CD14-positive monocyte (primary cell): ENCODE data around the gene SOX9. TPM values are rescaled to one million over a fixed set of nuclear protein-coding genes. Genes with fewer than 3 reads are reported as not detected.
"Not testable (repeated sequence)": the region's sequence is repeated elsewhere in the genome, so short reads cannot be mapped to it uniquely, and the experiment has no call there.

Source experiments
- DNase-seq, 3 donors: peaks; one replicate each; pipeline ENCODE4 v3.0.0-alpha.2; 2011 to 2022
- H2AFZ ChIP-seq: 2 replicates; pipeline ENCODE4 v1.6.0; 2012; ENCODE audit warnings: mild to moderate bottlenecking, low read depth, low read length, inconsistent platforms; ENCODE audit not compliant: insufficient read depth, poor library complexity, severe bottlenecking
- H3K27ac ChIP-seq, 2 donors: 1 replicate in 1 of 2; 2 replicates in 1 of 2; pipeline ENCODE4 v1.5.1; 2012 to 2013; ENCODE audit warnings: low read length in 2 of 2, control low read depth in 1 of 2, inconsistent platforms in 1 of 2, low read depth in 1 of 2, mild to moderate bottlenecking in 1 of 2
- H3K27me3 ChIP-seq, 2 donors: one replicate each; pipeline versions ENCODE4 v1.6.0 to v1.6.1; 2011 to 2013; ENCODE audit warnings: low read length in 2 of 2; ENCODE audit not compliant: control insufficient read depth in 2 of 2, insufficient read depth in 2 of 2
- H3K36me3 ChIP-seq, 2 donors: replicated peaks in 1 of 2; 1 replicate in 1 of 2; 2 replicates in 1 of 2; pipeline versions ENCODE4 v1.5.1 to v1.6.1; 2012 to 2013; ENCODE audit warnings: low read length in 2 of 2, control low read depth in 1 of 2, inconsistent platforms in 1 of 2, mild to moderate bottlenecking in 1 of 2; ENCODE audit not compliant: insufficient read depth in 2 of 2, control insufficient read depth in 1 of 2
- H3K4me1 ChIP-seq, 2 donors: 1 replicate in 1 of 2; 2 replicates in 1 of 2; pipeline versions ENCODE4 v1.5.1 to v1.6.1; 2012 to 2013; ENCODE audit warnings: low read length in 2 of 2, control low read depth in 1 of 2, inconsistent platforms in 1 of 2, mild to moderate bottlenecking in 1 of 2, moderate library complexity in 1 of 2; ENCODE audit not compliant: insufficient read depth in 2 of 2, control insufficient read depth in 1 of 2
- H3K4me2 ChIP-seq: replicated peaks from 2 replicates; pipeline ENCODE3; 2012; ENCODE audit warnings: low read length, moderate library complexity, mild to moderate bottlenecking; ENCODE audit not compliant: poor library complexity, severe bottlenecking; ENCODE audit errors: extremely low read depth
- H3K4me3 ChIP-seq, 3 experiments: fragments of 200-600 bp in 1 of 3; sonication (generic) in 1 of 3; replicated peaks in 1 of 3; 1 replicate in 2 of 3; 2 replicates in 1 of 3; pipeline ENCODE4 v1.5.1; 2011 to 2013; ENCODE audit warnings: low read length in 3 of 3, mild to moderate bottlenecking in 3 of 3, control low read depth in 2 of 3, low read depth in 2 of 3, inconsistent platforms in 1 of 3, moderate library complexity in 1 of 3
- H3K79me2 ChIP-seq: 2 replicates; pipeline ENCODE4 v1.6.0; 2012; ENCODE audit warnings: mild to moderate bottlenecking, control low read depth, inconsistent platforms, low read length, moderate library complexity; ENCODE audit not compliant: insufficient read depth
- H3K9ac ChIP-seq: 2 replicates; pipeline ENCODE4 v1.6.0; 2017; ENCODE audit warnings: low read length, mild to moderate bottlenecking; ENCODE audit not compliant: insufficient read depth, poor library complexity, severe bottlenecking
- H3K9me3 ChIP-seq, 2 donors: replicated peaks in 1 of 2; 1 replicate in 1 of 2; 2 replicates in 1 of 2; pipeline versions ENCODE4 v1.5.1 to v1.6.1; 2012 to 2013; ENCODE audit warnings: low read length in 2 of 2, control low read depth in 1 of 2; ENCODE audit not compliant: control insufficient read depth in 1 of 2, insufficient read depth in 1 of 2
- H4K20me1 ChIP-seq: 2 replicates; pipeline ENCODE4 v1.6.0; 2012; ENCODE audit warnings: mild to moderate bottlenecking, low read length, control low read depth, moderate library complexity; ENCODE audit not compliant: insufficient read depth
- H3K27ac Mint-ChIP-seq, 7 donors: one replicate each; pipeline ENCODE4 v1.8.0; 2020; ENCODE audit warnings: mild to moderate bottlenecking in 7 of 7, mixed read lengths in 7 of 7, moderate library complexity in 6 of 7, inconsistent platforms in 2 of 7
- H3K27me3 Mint-ChIP-seq, 3 donors: one replicate each; pipeline ENCODE4 v1.8.0; 2021 to 2022; ENCODE audit warnings: low read depth in 3 of 3, mild to moderate bottlenecking in 3 of 3, mixed read lengths in 3 of 3, moderate library complexity in 3 of 3, inconsistent platforms in 1 of 3
- H3K36me3 Mint-ChIP-seq, 2 donors: one replicate each; pipeline ENCODE4 v1.8.0; 2020; ENCODE audit warnings: mixed read lengths in 2 of 2, inconsistent platforms in 1 of 2, mild to moderate bottlenecking in 1 of 2
- H3K4me1 Mint-ChIP-seq: one replicate; pipeline ENCODE4 v1.8.0; 2020; ENCODE audit warnings: mild to moderate bottlenecking, mixed read lengths
- H3K4me3 Mint-ChIP-seq, 2 donors: one replicate each; pipeline ENCODE4 v1.8.0; 2020; ENCODE audit warnings: mild to moderate bottlenecking in 2 of 2, mixed read lengths in 2 of 2, moderate library complexity in 1 of 2
- H3K9me3 Mint-ChIP-seq, 7 donors: one replicate each; pipeline ENCODE4 v1.8.0; 2020 to 2022; ENCODE audit warnings: mixed read lengths in 7 of 7, mild to moderate bottlenecking in 6 of 7, moderate library complexity in 6 of 7, inconsistent platforms in 2 of 7
- WGBS: methylation state at CpG from one replicate; pipeline ENCODE4 v1.1.5; 2013; ENCODE audit warnings: missing lambda C conversion rate; ENCODE audit not compliant: insufficient coverage; 5-methylcytosine and 5-hydroxymethylcytosine counted together
- intact Hi-C, 2 donors: fragments of 100-400 bp; cut with micrococcal nuclease; formaldehyde crosslinking; loops; one replicate each; pipeline versions ENCODE4 v1.15.0 to v1.15.1; 2023
- polyA plus RNA-seq, 3 donors: library from polyadenylated mRNA; depleted of rRNA in 1 of 3; unstranded in 2 of 3; stranded (reverse) in 1 of 3; fragments of 300-500 nt in 2 of 3; fragments of >200 nt in 1 of 3; fragmentation: Illumina TruSeq in 2 of 3; gene quantifications; 1 replicate in 2 of 3; 2 replicates in 1 of 3; pipeline ENCODE4 v1.2.3, GENCODE V29; 2012 to 2021
- TF ChIP-seq, protein P1 (sequence below): fragments of 200-600 bp; IDR thresholded peaks from one replicate; pipeline ENCODE4 v1.8.0; 2022; ENCODE audit warnings: antibody characterized with exemption, mild to moderate bottlenecking

Gene SOX9
- polyA plus RNA-seq, 3 donors = not detected

DNA sequence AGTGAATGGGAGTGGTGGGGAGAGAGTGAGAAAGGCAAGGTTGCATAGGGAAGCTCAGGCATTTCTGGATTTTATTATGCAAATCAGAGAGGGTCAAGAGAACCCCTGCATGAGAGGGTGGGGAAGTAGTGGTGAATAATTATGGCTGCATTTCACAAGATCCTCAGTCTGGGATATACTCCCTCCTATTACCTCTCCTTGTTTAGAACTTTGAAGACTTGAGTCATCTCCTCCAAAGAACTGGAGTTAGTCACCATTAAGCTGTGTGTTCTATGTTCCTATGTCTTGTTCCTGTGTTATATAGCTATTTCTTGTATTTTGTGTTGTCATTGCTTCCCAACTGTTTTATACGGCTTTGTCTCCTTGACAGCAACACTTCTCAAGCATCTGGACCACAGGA, 18.4 kb downstream of the SOX9 start:
- Histone ChIP-seq H2AFZ (no peak overlapping the region), H3K27me3 (no peaks in the 10 kb centered on the region), H3K4me3 (no peak overlapping the region), H3K27ac (no peak overlapping the region), H3K4me2 (no peak overlapping the region), H3K36me3 (no peaks in the 10 kb centered on the region), H3K4me1 (no peaks in the 10 kb centered on the region), H4K20me1 (no peaks in the 10 kb centered on the region), H3K9ac (no peak overlapping the region), H3K79me2 (no peaks in the 10 kb centered on the region), H3K9me3 (no peaks in the 10 kb centered on the region)
- Mint-ChIP-seq H3K4me1 (no peaks in the 10 kb centered on the region), H3K4me3 (no peak overlapping the region), H3K36me3 (no peaks in the 10 kb centered on the region), H3K27ac (no peak overlapping the region), H3K27me3 (peaks cover 0 to 7% (median 5%) of the 10 kb centered on the region in 3 donors), H3K9me3 (peaks cover 0 to 12% (median 3%) of the 10 kb centered on the region in 7 donors)
- intact Hi-C loops = no loop called here
- TF ChIP-seq, protein P1, sequence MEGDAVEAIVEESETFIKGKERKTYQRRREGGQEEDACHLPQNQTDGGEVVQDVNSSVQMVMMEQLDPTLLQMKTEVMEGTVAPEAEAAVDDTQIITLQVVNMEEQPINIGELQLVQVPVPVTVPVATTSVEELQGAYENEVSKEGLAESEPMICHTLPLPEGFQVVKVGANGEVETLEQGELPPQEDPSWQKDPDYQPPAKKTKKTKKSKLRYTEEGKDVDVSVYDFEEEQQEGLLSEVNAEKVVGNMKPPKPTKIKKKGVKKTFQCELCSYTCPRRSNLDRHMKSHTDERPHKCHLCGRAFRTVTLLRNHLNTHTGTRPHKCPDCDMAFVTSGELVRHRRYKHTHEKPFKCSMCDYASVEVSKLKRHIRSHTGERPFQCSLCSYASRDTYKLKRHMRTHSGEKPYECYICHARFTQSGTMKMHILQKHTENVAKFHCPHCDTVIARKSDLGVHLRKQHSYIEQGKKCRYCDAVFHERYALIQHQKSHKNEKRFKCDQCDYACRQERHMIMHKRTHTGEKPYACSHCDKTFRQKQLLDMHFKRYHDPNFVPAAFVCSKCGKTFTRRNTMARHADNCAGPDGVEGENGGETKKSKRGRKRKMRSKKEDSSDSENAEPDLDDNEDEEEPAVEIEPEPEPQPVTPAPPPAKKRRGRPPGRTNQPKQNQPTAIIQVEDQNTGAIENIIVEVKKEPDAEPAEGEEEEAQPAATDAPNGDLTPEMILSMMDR = no peak
- WGBS = 80% methylated on average over 1 of the region's 1 CpG
- DNase-seq = no peak

DNA sequence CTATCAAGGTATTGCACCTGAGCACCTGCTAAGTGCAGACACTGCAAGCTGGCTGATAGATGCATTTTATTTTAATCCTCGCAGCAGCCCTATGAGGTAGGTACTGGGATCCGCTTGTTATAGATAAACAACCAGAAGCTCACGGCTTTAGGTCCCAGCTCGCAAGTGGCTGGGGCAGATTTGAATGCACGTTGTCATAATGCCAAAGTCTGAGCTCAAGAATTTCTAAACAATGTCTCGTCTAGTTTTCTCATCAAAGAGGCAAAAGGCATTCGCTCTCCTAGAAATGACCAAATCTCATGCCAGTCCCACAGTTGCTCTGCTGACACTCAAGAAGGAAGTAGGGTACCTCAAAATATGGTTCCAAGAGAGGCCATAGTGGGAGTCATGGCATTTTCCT, 20.5 kb downstream of the SOX9 start:
- no peaks in the 10 kb centered on the region for H3K4me1 ChIP-seq
- 89% methylated on average over 5 of the region's 7 CpGs for WGBS
- H3K27ac ChIP-seq = no peak overlapping the region
- no peak overlapping the region for H3K4me3 Mint-ChIP-seq
- H3K27me3 ChIP-seq = no peaks in the 10 kb centered on the region
- H3K4me3 ChIP-seq = no peak overlapping the region
- H3K27ac Mint-ChIP-seq = no peak overlapping the region
- H3K9me3 Mint-ChIP-seq = peaks cover 0 to 12% (median 5%) of the 10 kb centered on the region in 7 donors
- TF ChIP-seq, protein P1 = no peak
- H3K79me2 ChIP-seq = no peaks in the 10 kb centered on the region
- H2AFZ ChIP-seq = no peak overlapping the region
- H3K27me3 Mint-ChIP-seq = peaks cover 0 to 5% (median 3%) of the 10 kb centered on the region in 3 donors
- H3K36me3 ChIP-seq = no peaks in the 10 kb centered on the region
- peaks cover 0 to 2% of the 10 kb centered on the region in 2 donors for H3K9me3 ChIP-seq
- H3K36me3 Mint-ChIP-seq = no peaks in the 10 kb centered on the region
- DNase-seq = no peak
- no peaks in the 10 kb centered on the region for H4K20me1 ChIP-seq
- no peak overlapping the region for H3K4me2 ChIP-seq
- no peak overlapping the region for H3K9ac ChIP-seq
- H3K4me1 Mint-ChIP-seq = no peaks in the 10 kb centered on the region
- intact Hi-C loops = no loop called here

DNA sequence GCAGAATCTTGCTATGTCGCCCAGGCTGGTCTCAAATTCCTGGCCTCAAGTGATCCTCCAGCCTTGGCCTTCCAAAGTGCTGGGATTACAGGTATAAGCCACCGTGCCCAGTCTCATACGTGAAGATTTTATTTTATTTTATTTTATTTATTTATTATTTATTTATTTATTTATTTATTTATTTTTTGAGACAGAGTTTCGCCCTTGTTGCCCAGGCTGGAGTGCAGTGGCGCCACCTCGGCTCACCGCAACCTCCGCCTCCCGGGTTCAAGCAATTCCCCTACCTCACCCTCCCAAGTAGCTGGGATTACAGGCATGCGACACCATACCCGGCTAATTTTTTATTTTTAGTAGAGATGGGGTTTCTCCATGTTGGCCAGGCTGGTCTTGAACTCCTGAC, 21.3 kb downstream of the SOX9 start:
- H3K9me3 ChIP-seq, H3K4me2 ChIP-seq: not testable (repeated sequence)

More for the DNA sequence above, 21.3 kb downstream of the SOX9 start:
- H3K4me3 Mint-ChIP-seq, H3K4me3 ChIP-seq, H3K4me1 Mint-ChIP-seq, H3K79me2 ChIP-seq, H3K36me3 Mint-ChIP-seq, H3K27ac Mint-ChIP-seq, H4K20me1 ChIP-seq, H2AFZ ChIP-seq, intact Hi-C loops, DNase-seq, H3K36me3 ChIP-seq, H3K27me3 Mint-ChIP-seq, H3K27ac ChIP-seq, H3K9ac ChIP-seq, H3K4me1 ChIP-seq, H3K27me3 ChIP-seq: not testable (repeated sequence)
- peaks cover 0 to 14% (median 5%) of the 10 kb centered on the region in 7 donors for H3K9me3 Mint-ChIP-seq
- WGBS = no CpG with 5 or more reads among the region's 11 CpGs
